IMR-90 (cell line): Measurements from ENCODE around the gene TGDS. TPM values are rescaled to one million over a fixed set of nuclear protein-coding genes. Genes with fewer than 3 reads are reported as not detected.

Experiments
- ATAC-seq: fragments of 200-7000 bp; cut with Tn5 transposase; 2 replicates; pipeline ENCODE4 v1.9.1; 2020; ENCODE audit warnings: low read depth, mild to moderate bottlenecking, moderate library complexity
- BruUV-seq: library from RNA; stranded (reverse); fragments of 400-500 nt; replicated peaks from 2 replicates; lab custom pipeline; 2021; lab: Mats Ljungman, UMichigan
- CTCF ChIA-PET: fragments of 300-600 bp; formaldehyde crosslinking; extraction: SDS; loops from one replicate; lab custom pipeline; 2021; ENCODE audit warnings: antibody characterized with exemption; lab: Yijun Ruan, JAX
- POLR2A ChIA-PET: fragments of 300-600 bp; sonication (Branson Sonifier 250); formaldehyde crosslinking; loops from one replicate; lab custom pipeline; 2022; ENCODE audit warnings: antibody characterized with exemption; ENCODE audit not compliant: unreplicated experiment; lab: Charles Lee
- DNase-seq: peaks from one replicate; pipeline ENCODE4 v3.0.0; 2013
- H2AFZ ChIP-seq: replicated peaks from 2 replicates; pipeline ENCODE3; 2013; ENCODE audit warnings: low read length, mild to moderate bottlenecking; ENCODE audit not compliant: poor library complexity
- H2AK5ac ChIP-seq: 2 replicates; pipeline ENCODE4 v1.6.1; 2013; ENCODE audit warnings: low read depth, low read length, inconsistent platforms
- H2AK9ac ChIP-seq: replicated peaks from 2 replicates; pipeline ENCODE3; 2013; ENCODE audit warnings: mild to moderate bottlenecking, low read depth, low read length, moderate library complexity; ENCODE audit not compliant: poor library complexity
- H2BK120ac ChIP-seq: 2 replicates; pipeline ENCODE4 v1.6.1; 2013; ENCODE audit warnings: low read depth, low read length, inconsistent platforms
- H2BK15ac ChIP-seq: 3 replicates; pipeline ENCODE4 v1.6.1; 2013; ENCODE audit warnings: low read depth, low read length, inconsistent platforms
- H2BK20ac ChIP-seq: 2 replicates; pipeline ENCODE4 v1.6.1; 2013; ENCODE audit warnings: low read depth, mild to moderate bottlenecking, inconsistent platforms, low read length, moderate library complexity
- H2BK5ac ChIP-seq: 2 replicates; pipeline ENCODE4 v1.6.1; 2013; ENCODE audit warnings: mild to moderate bottlenecking, low read depth, low read length, inconsistent platforms; ENCODE audit not compliant: poor library complexity, severe bottlenecking
- H3K14ac ChIP-seq: replicated peaks from 2 replicates; pipeline ENCODE4 v1.6.1; 2013; ENCODE audit warnings: low read depth, low read length, inconsistent platforms
- H3K18ac ChIP-seq: 2 replicates; pipeline ENCODE4 v1.6.1; 2013; ENCODE audit warnings: low read depth, low read length, control low read depth
- H3K23ac ChIP-seq: 2 replicates; pipeline ENCODE4 v1.6.1; 2013; ENCODE audit warnings: low read depth, low read length, inconsistent platforms
- H3K27ac ChIP-seq: 2 replicates; pipeline ENCODE4 v1.5.1; 2013; ENCODE audit warnings: mild to moderate bottlenecking, control low read depth, low read length; ENCODE audit not compliant: insufficient read depth
- H3K27me3 ChIP-seq: 2 replicates; pipeline ENCODE4 v1.6.1; 2013; ENCODE audit warnings: low read length; ENCODE audit not compliant: control insufficient read depth, insufficient read depth
- H3K36me3 ChIP-seq: 2 replicates; pipeline ENCODE4 v1.6.1; 2013; ENCODE audit warnings: low read length, mixed read lengths; ENCODE audit not compliant: control insufficient read depth, insufficient read depth
- H3K4ac ChIP-seq: 2 replicates; pipeline ENCODE4 v1.6.1; 2013; ENCODE audit warnings: low read depth, low read length, inconsistent platforms
- H3K4me1 ChIP-seq: 2 replicates; pipeline ENCODE4 v1.6.1; 2013; ENCODE audit warnings: low read length, mixed read lengths; ENCODE audit not compliant: control insufficient read depth, insufficient read depth
- H3K4me2 ChIP-seq: 2 replicates; pipeline ENCODE4 v1.6.1; 2013; ENCODE audit warnings: low read depth, mild to moderate bottlenecking, control low read depth, low read length, moderate library complexity
- H3K4me3 ChIP-seq: 2 replicates; pipeline ENCODE4 v1.5.1; 2013; ENCODE audit warnings: low read depth, mild to moderate bottlenecking, control low read depth, low read length, moderate library complexity; ENCODE audit not compliant: insufficient read depth
- H3K56ac ChIP-seq: 2 replicates; pipeline ENCODE4 v1.6.1; 2013; ENCODE audit warnings: low read length, inconsistent platforms; ENCODE audit not compliant: insufficient read depth; ENCODE audit errors: extremely low read depth
- H3K79me1 ChIP-seq, 2 experiments: 2 replicates each; pipeline ENCODE4 v1.6.1; 2013; ENCODE audit warnings: low read length in 2 of 2, inconsistent platforms in 1 of 2, low read depth in 1 of 2
- H3K9ac ChIP-seq: 2 replicates; pipeline ENCODE4 v1.6.1; 2013; ENCODE audit warnings: low read depth, low read length, control low read depth
- H3K9me1 ChIP-seq: 2 replicates; pipeline ENCODE4 v1.6.1; 2013; ENCODE audit warnings: low read length, inconsistent platforms; ENCODE audit not compliant: insufficient read depth
- H3K9me3 ChIP-seq: 2 replicates; pipeline ENCODE4 v1.6.1; 2013; ENCODE audit warnings: low read length; ENCODE audit not compliant: control insufficient read depth, insufficient read depth
- H4K20me1 ChIP-seq: 2 replicates; pipeline ENCODE4 v1.6.1; 2013; ENCODE audit warnings: low read length, inconsistent platforms; ENCODE audit not compliant: insufficient read depth
- H4K5ac ChIP-seq: 2 replicates; pipeline ENCODE4 v1.6.1; 2013; ENCODE audit warnings: mild to moderate bottlenecking, low read depth, low read length, control low read depth
- H4K8ac ChIP-seq, 2 experiments: 2 replicates each; pipeline ENCODE4 v1.6.1; 2013; ENCODE audit warnings: low read depth in 2 of 2, low read length in 2 of 2, control low read depth in 1 of 2, inconsistent platforms in 1 of 2
- H4K91ac ChIP-seq: 2 replicates; pipeline ENCODE4 v1.6.1; 2013; ENCODE audit warnings: low read depth, low read length, inconsistent platforms; ENCODE audit not compliant: insufficient read depth
- NFE2L2 ChIP-seq: fragments of 150-350 bp; IDR thresholded peaks from 2 replicates; pipeline ENCODE4 v1.6.1; 2016; ENCODE audit warnings: low read depth, mild to moderate bottlenecking, low read length
- SMC3 ChIP-seq: fragments of 150-350 bp; IDR thresholded peaks from 2 replicates; pipeline ENCODE4 v1.6.1; 2016; ENCODE audit warnings: low read depth, mild to moderate bottlenecking, antibody characterized with exemption, low read length, moderate library complexity
- WGBS, 2 experiments: methylation state at CpG; one replicate each; pipeline versions ENCODE4 v1.1.5 to v1.1.7; 2013; ENCODE audit warnings: missing lambda C conversion rate in 2 of 2; ENCODE audit not compliant: insufficient read length in 1 of 2; ENCODE audit errors: extremely low coverage in 2 of 2; 5-methylcytosine and 5-hydroxymethylcytosine counted together
- dilution Hi-C: fragments of 300-500 bp; cut with HindIII; formaldehyde crosslinking; loops from one replicate; pipeline ENCODE4 v1.14.3; 2018; ENCODE audit warnings: low sequenced_read_pairs; ENCODE audit not compliant: unreplicated experiment
- in situ Hi-C: fragments of 300-500 bp; cut with MboI; formaldehyde crosslinking; loops from 3 replicates; pipeline ENCODE4 v1.14.3; 2019; ENCODE audit warnings: low sequenced_read_pairs, inconsistent platforms, mixed read lengths
- intact Hi-C: fragments of 100-400 bp; cut with micrococcal nuclease; formaldehyde crosslinking; loops from 2 replicates; pipeline ENCODE4 v1.10.0; 2022
- polyA plus RNA-seq, 3 experiments: library from polyadenylated mRNA; depleted of rRNA; stranded (reverse); fragments of >200 nt; gene quantifications; 2 replicates each; pipeline ENCODE4 v1.2.3, GENCODE V29; 2012; ENCODE audit warnings: low replicate concordance in 1 of 3
- total RNA-seq: library from RNA; depleted of rRNA; stranded (reverse); fragments of >200 nt; gene quantifications from 2 replicates; pipeline ENCODE4 v1.2.3, GENCODE V29; 2012
- TF ChIP-seq, protein P1 (sequence below): conservative IDR thresholded peaks from 2 replicates; pipeline ENCODE4 v1.5.1; 2012; ENCODE audit warnings: mild to moderate bottlenecking, low read depth, low read length, improper control_type of control experiment

Gene TGDS
- total and polyA plus RNA-seq, 2 of the 4 experiments (the other 2 are of a cell fraction): 9.6 to 15.6 TPM

DNA sequence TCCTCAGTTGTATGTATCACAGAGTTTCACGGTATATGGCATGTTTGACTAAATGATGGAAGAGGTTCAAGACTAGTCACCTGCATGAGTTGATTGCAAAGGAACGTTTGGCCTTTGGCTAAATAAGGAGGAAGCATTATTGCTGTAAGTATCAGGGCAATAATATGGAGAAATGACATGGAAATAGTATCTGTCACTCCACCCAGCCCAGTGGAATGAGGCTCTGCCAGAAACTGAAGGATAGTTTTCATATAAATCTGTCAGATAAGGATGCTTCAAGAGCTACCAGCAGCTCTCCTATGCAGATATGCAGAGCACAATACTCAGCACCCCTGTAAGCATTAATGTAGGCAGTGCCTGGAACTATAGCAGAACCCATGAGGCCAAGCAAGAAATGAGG, 60.7 kb downstream of the TGDS start:
- WGBS, 2 experiments: no CpG with 5 or more reads among the region's 2 CpGs
- Histone ChIP-seq H3K79me1 (no peaks in the 10 kb centered on the region), H3K23ac (no peak overlapping the region), H2AFZ (no peak overlapping the region), H3K56ac (no peak overlapping the region), H3K4me1 (no peaks in the 10 kb centered on the region), H3K9me1 (no peaks in the 10 kb centered on the region), H3K27me3 (peaks cover 5% of the 10 kb centered on the region), H4K20me1 (no peaks in the 10 kb centered on the region), H2BK15ac (no peak overlapping the region), H3K9me3 (no peaks in the 10 kb centered on the region), H2BK5ac (no peak overlapping the region), H3K36me3 (no peaks in the 10 kb centered on the region), H4K91ac (no peak overlapping the region), H3K27ac (no peak overlapping the region), H2AK5ac (no peak overlapping the region), H3K4me2 (no peak overlapping the region), H3K14ac (no peak overlapping the region), H3K9ac (no peak overlapping the region), H3K18ac (no peak overlapping the region), H4K5ac (no peak overlapping the region), H2BK120ac (no peak overlapping the region), H3K4me3 (no peak overlapping the region), H2BK20ac (no peak overlapping the region), H4K8ac (no peak overlapping the region), H2AK9ac (no peak overlapping the region), H3K4ac (no peak overlapping the region)
- BruUV-seq: no TSS peak
- dilution Hi-C loops (no loop called here), in situ Hi-C loops (no loop called here), intact Hi-C loops (no loop called here)
- CTCF ChIA-PET: no interaction called here
- ATAC-seq (no peak), DNase-seq (no peak)
- POLR2A ChIA-PET: no interaction called here
- TF ChIP-seq NFE2L2 (no peak), SMC3 (no peak)
- TF ChIP-seq, protein P1, sequence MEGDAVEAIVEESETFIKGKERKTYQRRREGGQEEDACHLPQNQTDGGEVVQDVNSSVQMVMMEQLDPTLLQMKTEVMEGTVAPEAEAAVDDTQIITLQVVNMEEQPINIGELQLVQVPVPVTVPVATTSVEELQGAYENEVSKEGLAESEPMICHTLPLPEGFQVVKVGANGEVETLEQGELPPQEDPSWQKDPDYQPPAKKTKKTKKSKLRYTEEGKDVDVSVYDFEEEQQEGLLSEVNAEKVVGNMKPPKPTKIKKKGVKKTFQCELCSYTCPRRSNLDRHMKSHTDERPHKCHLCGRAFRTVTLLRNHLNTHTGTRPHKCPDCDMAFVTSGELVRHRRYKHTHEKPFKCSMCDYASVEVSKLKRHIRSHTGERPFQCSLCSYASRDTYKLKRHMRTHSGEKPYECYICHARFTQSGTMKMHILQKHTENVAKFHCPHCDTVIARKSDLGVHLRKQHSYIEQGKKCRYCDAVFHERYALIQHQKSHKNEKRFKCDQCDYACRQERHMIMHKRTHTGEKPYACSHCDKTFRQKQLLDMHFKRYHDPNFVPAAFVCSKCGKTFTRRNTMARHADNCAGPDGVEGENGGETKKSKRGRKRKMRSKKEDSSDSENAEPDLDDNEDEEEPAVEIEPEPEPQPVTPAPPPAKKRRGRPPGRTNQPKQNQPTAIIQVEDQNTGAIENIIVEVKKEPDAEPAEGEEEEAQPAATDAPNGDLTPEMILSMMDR: no peak
